HG03432 (cell line): ENCODE data around the gene XRCC3.

Source experiments
- ATAC-seq: cut with Tn5 transposase; IDR thresholded peaks from one replicate; pipeline ENCODE4 v1.9.1; 2021; ENCODE audit warnings: mild to moderate bottlenecking, moderate library complexity; ENCODE audit not compliant: unreplicated experiment

Gene XRCC3

GRCh38 chr14:103726474-103726873, 11.2 kb upstream of the XRCC3 start:
- ATAC-seq: no peak

- ATAC-seq: no peak
Measured at GRCh38 chr14:103725739-103726395, 10.6 kb upstream of the XRCC3 start.

- ATAC-seq: no peak
Measured at GRCh38 chr14:103725001-103725682, 9.9 kb upstream of the XRCC3 start.

- ATAC-seq: no peak
Measured at GRCh38 chr14:103724116-103724515, 8.9 kb upstream of the XRCC3 start.

GRCh38 chr14:103723748-103724081, 8.5 kb upstream of the XRCC3 start:
- no peak for ATAC-seq

GRCh38 chr14:103721334-103722120, 6.3 kb upstream of the XRCC3 start:
- ATAC-seq: no peak

GRCh38 chr14:103719751-103720150, 4.5 kb upstream of the XRCC3 start:
- no peak for ATAC-seq

GRCh38 chr14:103718572-103718971, 3.3 kb upstream of the XRCC3 start:
- ATAC-seq: no peak

- no peak for ATAC-seq
Measured at GRCh38 chr14:103716899-103717411, 1.7 kb upstream of the XRCC3 start.

- ATAC-seq: peak; percentile 11
Measured at GRCh38 chr14:103716091-103716801, 995 bp upstream of the XRCC3 start.

GRCh38 chr14:103714063-103714724, 1.1 kb downstream of the XRCC3 start:
- ATAC-seq: no peak

GRCh38 chr14:103713304-103714062, 1.8 kb downstream of the XRCC3 start:
- no peak for ATAC-seq

GRCh38 chr14:103712633-103713247, 2.5 kb downstream of the XRCC3 start:
- no peak for ATAC-seq

- no peak for ATAC-seq
Measured at GRCh38 chr14:103711516-103712431, 3.5 kb downstream of the XRCC3 start.

GRCh38 chr14:103710771-103711377, 4.4 kb downstream of the XRCC3 start:
- no peak for ATAC-seq

GRCh38 chr14:103709814-103710213, 5.4 kb downstream of the XRCC3 start:
- no peak for ATAC-seq

- ATAC-seq: no peak
Measured at GRCh38 chr14:103708750-103709187, 6.5 kb downstream of the XRCC3 start.
